GM11168 (cell line): Measurements from ENCODE around the gene CRK.
"Not testable (repeated sequence)": the region's sequence is repeated elsewhere in the genome, so short reads cannot be mapped to it uniquely, and the experiment has no call there.

Experiments used
- in situ Hi-C: fragments of 300-500 bp; cut with MboI; formaldehyde crosslinking; loops from one replicate; pipeline ENCODE4 v1.12.0; 2022; ENCODE audit warnings: low sequenced_read_pairs; ENCODE audit not compliant: unreplicated experiment

CRK gene

DNA sequence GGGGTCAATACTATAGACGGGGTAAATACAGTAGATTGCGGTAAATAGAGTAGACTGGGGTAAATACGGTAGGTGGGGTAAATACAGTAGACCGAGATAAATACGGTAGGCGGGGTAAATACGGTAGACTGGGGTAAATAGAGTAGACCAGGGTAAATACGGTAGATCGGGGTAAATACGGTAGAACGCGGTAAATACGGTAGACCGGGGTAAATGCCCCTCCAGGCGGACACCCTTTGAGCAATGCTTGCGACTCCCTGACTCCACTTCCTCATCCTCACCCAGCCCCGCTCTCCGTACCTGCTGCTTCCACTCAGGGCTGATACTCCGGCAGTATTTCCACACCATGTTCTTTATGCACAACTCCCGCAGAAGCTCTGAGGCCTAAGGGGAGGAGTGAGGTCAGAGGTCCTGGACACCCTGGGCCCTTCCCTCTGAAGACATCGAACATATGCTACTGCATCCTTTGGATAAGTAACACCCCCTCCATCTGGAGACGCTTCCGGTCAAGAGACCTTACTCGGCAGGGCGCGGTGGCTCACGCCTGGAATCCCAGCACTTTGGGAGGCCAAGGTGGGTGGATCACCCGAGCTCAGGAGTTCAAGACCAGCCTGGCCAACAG lies 13.3 kb upstream of the CRK start:
- in situ Hi-C loops, result no loop called here

DNA sequence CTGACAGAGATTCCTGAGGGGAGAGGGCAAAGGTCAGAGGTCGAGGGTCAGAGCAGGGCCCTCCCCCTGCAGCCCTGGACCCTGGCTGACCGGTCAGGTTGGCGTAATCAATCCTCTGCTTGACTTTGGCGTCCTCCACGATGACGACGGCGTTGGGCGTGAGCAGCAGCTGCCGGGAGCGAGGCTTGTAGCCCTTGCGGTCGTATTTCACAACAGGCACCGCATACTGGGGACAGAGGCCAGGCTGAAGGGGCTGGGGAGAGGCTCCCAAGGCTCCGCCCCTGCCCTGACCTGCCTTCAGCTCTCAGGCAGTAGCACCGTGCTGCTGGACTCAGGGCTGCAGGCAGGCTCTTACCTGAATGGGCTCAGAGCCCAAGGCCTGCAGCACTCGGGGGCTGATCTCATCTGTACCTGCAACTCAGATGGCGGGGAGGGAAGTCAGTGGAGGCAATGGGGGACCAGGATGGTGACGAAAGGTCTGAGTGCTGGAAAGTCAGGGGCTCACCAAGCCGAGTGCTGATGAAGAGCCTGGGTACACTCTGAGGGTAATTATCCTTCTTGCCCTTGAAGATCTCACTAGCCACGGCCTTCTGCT lies 12.0 kb upstream of the CRK start:
- in situ Hi-C loops, result no loop called here

DNA sequence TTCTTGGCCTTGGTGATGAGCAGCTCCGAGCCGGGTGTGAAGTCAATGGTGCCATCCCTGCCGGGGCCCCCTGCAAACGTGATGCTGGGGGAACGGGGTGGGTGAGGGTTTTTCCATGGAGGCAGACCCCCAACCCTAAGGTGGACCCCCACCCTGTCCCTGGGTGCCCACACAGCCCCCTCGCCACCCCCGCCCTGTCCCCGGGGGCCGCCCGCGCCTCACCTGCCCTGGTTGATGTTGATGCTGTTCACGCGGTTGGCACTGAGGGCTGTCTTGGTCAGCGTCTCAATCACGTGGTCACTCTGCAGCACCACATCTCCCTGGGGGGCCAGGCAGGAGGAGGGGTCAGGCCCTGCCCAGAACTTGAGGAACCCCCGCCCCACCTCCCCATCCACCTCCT lies 11.2 kb upstream of the CRK start:
- in situ Hi-C loops, result no loop called here

DNA sequence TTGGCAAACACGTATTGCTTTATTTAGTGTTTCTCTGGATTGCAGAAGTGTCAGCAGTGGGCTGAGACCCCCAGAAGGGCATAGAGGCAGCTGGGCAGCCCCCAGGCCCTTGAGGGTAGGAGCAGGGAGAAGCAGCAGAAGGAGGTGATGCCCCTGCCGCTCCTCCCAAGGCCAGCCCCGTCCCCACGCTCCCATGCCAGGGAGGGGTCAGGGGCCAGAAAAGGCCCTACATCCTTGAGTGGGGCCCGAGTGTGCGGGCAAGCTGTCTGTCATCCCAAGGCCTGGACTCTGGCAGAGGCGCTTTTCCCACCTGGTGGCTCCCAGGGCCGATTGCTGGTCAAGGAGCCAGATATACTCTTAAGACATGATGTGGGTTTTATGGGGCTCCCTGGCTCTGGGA lies 8.2 kb upstream of the CRK start:
- in situ Hi-C loops, result no loop called here

DNA sequence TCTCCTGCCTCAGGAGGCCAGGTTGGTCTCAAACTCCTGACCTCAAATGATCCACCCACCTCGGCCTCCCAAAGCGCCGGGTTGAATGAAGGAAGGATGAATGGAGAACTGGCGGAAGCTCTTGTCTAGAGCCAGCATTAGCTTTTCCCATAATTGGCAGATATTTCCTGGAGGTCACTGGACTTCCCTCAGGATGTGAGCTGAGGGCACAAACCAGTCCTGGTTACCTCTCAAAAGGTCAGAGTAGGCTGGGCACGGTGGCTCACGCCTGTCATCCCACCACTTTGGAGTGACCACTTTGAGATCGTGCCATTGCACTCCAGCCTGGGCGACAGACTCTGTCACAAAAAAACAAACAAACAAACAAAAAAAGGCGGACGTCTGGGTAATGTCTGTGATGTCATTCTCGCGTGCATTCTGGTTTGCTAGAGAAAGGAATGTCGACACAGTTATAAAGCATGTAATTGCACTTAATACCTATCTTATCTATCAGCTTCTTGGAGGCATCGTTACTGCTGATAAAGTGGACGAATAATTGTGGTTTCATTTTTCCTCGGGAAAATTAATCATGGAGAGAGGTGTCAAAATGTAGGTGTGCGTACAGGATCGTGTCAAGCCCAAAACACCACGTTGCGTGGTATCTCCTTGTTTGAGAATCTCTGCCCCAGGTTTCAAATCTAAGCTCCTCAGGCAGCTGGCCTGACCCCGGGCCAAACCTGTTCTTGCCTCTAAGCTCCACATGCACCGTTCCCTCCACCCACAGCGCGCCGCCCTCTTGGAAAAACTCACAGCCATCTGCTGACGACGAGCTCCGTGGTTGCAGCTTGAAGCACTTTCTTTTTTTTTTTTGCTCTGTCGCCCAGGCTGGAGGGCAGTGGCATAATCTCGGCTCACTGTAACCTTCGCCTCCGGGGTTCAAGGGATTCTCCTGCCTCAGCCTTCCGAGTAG lies 6.4 kb upstream of the CRK start:
- in situ Hi-C loops, result no loop called here

DNA sequence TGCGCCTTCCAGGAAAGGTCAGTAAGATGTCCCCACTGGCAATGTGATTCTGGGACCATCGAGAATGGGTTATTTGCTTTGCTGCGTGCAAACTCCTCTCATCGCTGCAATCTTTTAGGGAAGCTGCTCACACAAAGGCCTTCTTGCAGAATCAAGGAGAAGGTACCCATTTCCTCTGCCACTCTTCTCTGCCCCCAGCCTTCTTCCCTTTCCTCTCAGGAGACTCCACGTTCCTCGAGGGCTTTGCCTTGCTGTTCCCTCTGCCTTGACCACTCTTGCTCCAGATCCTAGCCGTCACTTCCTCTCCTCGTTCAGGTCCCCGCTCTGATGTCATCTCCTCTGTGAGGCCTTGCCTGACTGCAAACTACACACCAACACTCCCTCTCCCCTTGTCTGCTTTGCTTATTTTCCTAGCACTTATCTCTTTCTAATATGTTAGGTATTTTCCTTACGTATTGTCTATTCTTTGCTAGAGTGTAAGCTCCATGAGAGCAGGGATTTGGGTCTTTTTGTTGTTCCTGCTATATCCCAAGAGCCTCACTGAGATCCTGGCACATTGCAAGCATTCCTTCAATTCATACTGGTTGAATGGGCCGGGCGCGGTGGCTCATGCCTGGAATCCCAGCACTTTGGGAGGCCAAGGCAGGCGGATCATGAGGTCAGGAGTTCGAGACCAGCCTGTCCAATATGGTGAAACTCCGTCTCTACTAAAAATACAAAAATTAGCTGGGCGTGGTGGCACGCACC lies 5.3 kb upstream of the CRK start:
- in situ Hi-C loops, result no loop called here

DNA sequence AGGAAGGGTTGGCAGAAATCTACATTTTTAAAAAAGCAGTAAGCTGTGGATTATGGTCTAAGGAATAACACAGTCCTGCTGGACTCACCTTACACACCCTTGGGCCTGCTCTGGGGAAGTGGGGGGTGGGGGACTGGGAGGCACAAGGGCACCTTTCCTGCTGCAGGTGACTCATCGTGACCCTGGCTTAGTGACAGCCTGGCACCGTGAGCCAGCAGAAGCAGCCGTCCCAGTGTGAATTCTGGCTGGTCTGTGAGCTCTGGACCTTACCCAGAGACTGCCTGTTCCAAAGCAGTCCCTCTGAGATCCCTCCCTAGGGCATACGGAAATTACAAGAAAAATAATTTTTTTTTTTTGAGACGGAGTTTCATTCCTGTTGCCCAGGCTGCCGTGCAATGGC lies 4.2 kb upstream of the CRK start:
- in situ Hi-C loops, result no loop called here

DNA sequence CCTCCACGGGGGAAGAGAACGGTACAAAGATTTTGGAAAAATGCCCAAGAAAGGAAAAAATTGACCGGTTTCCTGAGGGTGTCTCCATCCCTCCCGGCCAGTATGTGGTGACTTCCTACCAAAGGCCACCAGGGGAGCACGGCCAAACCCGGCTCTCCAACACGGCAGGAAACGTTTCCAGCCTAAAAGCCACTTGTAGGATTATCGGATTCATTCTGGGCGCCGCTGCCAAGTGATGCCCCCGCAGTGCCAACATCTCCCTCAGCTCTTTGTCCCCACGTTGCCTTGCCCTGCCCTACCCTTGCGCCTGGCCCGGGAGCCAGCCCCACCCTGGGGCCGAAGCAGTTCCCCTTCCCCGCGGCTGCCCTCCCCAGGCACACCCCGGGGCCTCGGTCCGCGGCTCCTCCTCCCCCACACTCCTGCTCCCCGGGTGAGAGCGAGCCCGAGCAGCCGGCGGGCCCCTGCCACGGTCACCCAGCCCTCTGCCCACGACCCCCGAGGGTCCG lies 688 bp downstream of the CRK start:
- in situ Hi-C loops, result no loop called here

DNA sequence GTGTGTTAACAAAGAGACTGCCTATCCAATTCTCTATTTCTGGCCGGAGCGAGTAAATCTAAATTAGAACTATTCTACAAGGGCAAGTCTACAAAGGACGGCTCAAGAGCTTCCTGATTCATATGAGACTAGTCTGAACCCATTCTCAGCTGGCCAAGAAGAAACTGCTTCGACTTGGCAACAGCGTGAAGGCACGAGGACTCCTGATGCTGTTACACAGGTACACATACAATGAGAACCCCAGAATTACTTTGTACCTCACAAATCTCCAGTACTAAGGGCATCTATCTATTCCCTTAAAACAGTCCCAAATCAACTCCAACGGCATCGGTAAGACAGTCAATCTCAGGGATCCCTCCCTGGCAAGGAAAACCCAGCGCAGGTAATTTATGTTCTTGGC lies 1.5 kb downstream of the CRK start:
- in situ Hi-C loops, result no loop called here

DNA sequence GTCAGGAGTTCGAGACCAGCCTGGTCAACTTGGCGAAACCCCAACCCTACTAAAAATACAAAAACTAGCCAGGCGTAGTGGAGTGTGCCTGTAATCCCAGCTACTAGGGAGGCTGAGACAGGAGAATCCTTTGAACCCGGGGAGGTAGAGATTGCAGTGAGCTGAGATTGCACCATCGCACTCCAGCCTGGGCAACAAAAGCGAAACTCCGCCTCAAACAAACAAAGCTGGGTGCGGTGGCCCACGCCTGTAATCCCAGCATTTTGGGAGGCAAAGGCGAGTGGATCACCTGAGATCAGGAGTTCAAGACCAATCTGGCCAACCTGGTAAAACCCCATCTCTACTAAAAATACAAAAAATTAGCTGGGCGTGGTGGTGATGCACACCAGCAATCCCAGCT lies 2.3 kb downstream of the CRK start:
- in situ Hi-C loops, result not testable (repeated sequence)

DNA sequence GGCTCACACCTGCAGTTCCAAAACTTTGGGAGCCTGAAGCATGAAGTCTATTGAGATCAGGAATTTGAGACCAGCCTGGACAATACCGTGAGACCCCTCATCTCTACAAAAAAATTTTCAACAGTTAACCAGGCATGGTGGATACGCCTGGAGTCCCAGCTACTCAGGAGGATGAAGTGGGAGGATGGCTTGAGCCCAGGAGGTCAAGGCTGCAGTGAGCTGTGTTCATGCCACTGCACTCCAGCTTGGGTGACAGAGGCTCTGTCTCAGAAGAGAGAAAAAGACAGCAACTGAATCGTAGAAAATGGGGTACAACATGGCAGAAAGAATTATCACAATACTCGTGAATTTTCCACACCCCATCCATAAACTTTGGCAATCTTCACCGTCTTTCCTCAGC lies 3.2 kb downstream of the CRK start:
- in situ Hi-C loops, result no loop called here

DNA sequence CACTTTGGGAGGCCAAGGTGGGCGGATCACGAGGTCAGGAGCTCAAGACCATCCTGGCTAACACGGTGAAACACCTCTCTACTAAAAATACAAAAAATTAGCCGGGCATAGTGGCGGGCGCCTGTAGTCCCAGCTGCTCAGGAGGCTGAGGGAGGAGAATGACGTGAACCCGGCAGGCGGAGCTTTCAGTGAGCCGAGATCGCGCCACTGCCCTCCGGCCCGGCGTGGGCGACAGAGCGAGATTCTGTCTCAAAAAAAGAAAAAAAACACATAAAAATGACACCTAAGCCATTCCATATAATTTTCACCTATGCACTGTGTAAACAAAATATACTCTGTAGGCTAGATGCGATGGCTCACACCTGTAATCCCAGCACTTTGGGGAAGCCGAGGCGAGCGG lies 5.8 kb downstream of the CRK start:
- in situ Hi-C loops, result not testable (repeated sequence)

DNA sequence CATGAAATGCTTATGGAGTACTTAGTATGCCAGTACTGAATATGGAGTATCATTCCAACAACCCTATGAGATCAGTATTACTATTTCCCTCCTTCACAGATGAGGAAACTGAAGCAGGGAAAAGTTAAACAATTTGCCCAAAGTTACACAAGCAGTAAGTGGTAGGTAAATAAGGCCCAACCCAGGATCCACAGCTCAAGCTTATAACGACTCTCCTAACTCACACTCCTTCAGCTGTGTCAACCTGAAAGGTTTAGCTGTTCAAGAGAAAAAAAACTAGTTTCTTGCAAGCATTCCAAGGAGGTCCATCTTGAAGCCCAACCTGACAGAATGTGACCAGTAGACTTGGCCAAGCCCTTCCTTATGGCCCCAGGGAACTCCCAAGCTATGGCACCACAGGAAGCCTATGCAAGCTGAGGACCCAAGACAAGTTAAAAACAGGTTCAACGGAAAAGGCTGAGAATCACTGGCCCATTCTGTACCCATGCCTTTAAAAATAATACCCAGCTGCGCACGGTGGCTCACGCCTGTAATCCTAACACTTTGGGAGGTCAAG lies 6.5 kb downstream of the CRK start:
- in situ Hi-C loops, result no loop called here

DNA sequence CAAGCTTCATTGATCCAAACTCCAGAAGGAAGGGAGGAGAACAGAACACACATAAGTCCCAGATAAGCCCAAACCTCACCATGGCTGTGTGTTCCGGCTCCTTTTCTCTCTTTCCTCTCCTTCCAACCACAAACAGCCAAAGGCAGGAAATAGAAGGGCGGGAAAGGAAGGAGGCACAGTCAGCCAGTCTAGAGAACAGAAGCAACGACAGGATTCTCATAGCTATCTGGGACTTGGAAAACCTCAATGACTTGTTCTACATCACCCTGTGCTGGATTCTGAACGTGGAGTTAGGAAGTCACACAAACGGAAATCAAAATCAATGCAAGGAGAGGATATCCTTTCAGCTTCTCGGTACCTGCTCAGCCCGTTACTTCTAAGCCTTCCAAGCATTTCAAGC lies 9.0 kb downstream of the CRK start:
- in situ Hi-C loops, result no loop called here

DNA sequence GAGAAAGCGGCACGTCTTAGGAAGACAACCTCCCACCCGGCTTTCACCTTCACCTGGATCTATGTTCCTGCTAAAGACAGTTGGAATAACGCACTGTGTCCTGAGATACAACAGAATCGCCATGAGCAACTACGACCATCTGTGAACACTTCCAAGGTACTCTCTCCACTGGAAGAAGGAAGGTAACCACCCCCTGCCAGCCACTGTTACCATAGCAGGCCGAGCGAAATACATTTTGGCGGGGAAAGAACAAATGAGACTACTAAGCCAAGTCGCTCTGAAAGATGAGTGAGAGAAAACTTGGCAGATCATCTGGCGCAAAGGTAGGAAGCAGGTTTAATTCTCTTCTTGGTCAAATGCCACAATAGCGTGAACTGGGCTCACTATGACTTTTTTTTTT lies 9.8 kb downstream of the CRK start:
- in situ Hi-C loops, result no loop called here

DNA sequence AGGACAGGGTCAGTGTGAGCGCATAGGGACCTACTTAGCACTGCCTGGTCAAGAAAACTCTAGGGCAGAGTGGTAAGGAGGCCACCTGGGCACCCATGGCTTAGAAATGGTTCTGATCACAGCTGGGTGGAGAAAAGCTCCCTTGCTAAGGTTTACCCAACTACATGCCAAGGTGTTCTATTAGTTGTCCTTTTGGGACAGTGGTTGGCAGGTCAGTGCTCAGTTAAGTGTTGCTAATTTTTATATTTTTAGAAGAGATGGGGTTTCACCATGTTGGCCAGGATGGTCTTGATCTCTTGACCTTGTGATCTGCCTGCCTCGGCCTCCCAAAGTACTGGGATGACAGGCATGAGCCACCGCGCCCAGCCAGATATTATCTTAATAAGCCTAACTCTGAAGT lies 10.3 kb downstream of the CRK start:
- in situ Hi-C loops, result not testable (repeated sequence)

DNA sequence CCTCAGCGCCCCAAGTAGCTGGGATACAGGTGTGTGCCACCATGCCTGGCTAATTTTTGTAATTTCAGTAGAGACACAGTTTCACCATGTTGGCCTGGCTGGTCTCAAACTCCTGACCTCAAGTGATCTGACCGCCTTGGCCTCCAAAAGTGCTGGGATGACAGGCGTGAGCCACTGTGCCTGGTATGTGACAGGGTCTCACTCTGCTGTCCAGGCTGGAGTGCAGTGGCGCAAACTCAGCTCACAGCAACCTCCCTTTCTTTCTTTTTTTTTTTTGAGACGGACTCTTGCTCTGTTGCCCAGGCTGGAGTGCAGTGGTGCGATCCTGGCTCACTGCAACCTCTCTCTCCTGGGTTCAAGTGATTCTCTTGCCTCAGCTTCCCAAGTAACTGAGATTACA lies 13.3 kb downstream of the CRK start:
- in situ Hi-C loops, result not testable (repeated sequence)

DNA sequence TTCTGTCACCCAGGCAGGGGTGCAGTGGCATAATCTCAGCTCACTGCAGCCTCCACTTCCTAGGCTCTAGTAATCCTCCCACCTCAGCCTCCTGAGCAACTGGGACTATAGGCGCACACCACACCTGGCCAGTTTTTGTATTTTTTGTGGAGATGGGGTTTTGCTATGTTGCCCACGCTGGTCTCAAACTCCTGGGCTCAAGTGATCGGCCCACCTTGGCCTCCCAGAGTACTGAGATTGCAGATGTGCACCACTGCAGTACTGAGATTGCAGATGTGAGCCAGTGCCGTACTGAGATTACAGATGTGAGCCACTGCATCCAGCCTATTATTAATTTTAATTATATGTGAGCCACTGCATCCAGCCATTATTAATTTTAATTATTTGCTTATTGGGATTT lies 13.8 kb downstream of the CRK start:
- in situ Hi-C loops, result no loop called here

DNA sequence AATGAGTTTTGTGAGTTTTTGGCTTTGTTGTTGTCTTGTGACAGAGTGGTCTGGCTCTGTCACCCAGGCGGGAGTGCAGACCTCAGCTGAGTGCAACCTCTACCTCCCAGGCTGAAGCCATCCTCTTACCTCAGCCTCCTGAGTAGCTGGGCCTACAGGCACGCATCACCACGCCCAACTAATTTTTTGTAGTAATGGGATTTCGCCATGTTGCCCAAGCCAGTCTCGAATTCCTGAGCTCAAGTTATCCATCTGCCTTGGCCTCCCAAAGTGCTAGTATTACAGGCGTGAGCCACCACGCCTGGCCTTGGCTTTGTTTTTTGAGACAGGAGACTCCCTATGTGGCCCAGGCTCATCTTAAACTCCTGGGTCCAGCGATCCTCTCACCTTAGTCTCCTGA lies 15.1 kb downstream of the CRK start:
- in situ Hi-C loops, result no loop called here

DNA sequence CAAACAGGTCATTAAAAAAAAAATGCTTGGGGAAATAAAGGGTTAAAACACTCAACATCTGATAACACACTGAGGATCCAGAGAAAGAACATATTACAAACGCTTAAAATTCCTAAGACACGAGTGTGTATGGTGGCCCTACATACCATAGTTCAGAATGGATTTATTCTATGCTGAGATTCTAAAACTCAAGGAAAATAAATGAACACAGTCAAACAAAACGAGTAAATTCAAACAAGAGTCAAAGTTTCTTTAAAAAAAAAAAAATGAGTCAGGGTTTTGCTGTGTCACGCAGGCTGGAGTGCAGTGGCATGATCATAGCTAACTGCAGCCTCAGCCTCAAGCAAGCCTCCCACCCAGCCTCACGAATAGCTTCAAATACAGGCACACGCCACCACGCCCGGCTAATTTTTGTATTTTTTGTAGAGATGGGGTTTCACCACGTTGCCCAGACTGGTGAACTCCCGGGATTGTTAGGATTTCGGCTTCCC lies 17.4 kb downstream of the CRK start:
- in situ Hi-C loops, result no loop called here
